Activated CD4-positive, alpha-beta T cell treated with anti-CD3 and anti-CD28 coated beads for 36 hours (primary cell): Measurements from ENCODE around the gene INO80D. TPM values are rescaled to one million over a fixed set of nuclear protein-coding genes. Genes with fewer than 3 reads are reported as not detected.

ENCODE experiments used
- ATAC-seq: fragments of 200-7000 bp; cut with Tn5 transposase; one replicate; pipeline ENCODE4 v1.10.0; 2021; ENCODE audit warnings: mild to moderate bottlenecking, moderate library complexity
- CTCF ChIA-PET: fragments of 350-600 bp; sonication (Branson Sonifier 250); formaldehyde crosslinking; loops from one replicate; lab custom pipeline; 2021; ENCODE audit warnings: antibody characterized with exemption; lab: Charles Lee
- POLR2A ChIA-PET: fragments of 350-600 bp; sonication (Branson Sonifier 250); formaldehyde crosslinking; loops from one replicate; lab custom pipeline; 2021; ENCODE audit warnings: antibody characterized with exemption, inconsistent platforms; lab: Charles Lee
- DNase-seq: peaks from one replicate; pipeline ENCODE4 v3.0.0-alpha.2; 2020
- H3K27ac Mint-ChIP-seq: one replicate; pipeline ENCODE4 v1.8.0; 2021; ENCODE audit warnings: mixed read lengths
- H3K27me3 Mint-ChIP-seq: one replicate; pipeline ENCODE4 v1.8.0; 2021; ENCODE audit warnings: mixed read lengths
- H3K36me3 Mint-ChIP-seq: one replicate; pipeline ENCODE4 v1.8.0; 2021; ENCODE audit warnings: low read depth, mixed read lengths
- H3K4me1 Mint-ChIP-seq: one replicate; pipeline ENCODE4 v1.8.0; 2021; ENCODE audit warnings: mixed read lengths
- H3K4me3 Mint-ChIP-seq: one replicate; pipeline ENCODE4 v1.8.0; 2021; ENCODE audit warnings: mild to moderate bottlenecking, moderate library complexity, mixed read lengths
- H3K9me3 Mint-ChIP-seq: one replicate; pipeline ENCODE4 v1.8.0; 2021; ENCODE audit warnings: low read depth, mixed read lengths
- intact Hi-C, 2 experiments: fragments of 100-400 bp; cut with DNase I in 1 of 2; cut with micrococcal nuclease in 1 of 2; formaldehyde crosslinking; loops; one replicate each; pipeline versions ENCODE4 v1.14.2 to v1.15.1; 2022 to 2024; cut with DNase I, micrococcal nuclease
- total RNA-seq, 2 experiments: library from RNA; stranded (reverse); gene quantifications; one replicate each; pipeline ENCODE4 v1.2.3, GENCODE V29; 2021

The INO80D gene
- total RNA-seq, 2 experiments from 2014 or later: 17.6 to 18.9 TPM

DNA sequence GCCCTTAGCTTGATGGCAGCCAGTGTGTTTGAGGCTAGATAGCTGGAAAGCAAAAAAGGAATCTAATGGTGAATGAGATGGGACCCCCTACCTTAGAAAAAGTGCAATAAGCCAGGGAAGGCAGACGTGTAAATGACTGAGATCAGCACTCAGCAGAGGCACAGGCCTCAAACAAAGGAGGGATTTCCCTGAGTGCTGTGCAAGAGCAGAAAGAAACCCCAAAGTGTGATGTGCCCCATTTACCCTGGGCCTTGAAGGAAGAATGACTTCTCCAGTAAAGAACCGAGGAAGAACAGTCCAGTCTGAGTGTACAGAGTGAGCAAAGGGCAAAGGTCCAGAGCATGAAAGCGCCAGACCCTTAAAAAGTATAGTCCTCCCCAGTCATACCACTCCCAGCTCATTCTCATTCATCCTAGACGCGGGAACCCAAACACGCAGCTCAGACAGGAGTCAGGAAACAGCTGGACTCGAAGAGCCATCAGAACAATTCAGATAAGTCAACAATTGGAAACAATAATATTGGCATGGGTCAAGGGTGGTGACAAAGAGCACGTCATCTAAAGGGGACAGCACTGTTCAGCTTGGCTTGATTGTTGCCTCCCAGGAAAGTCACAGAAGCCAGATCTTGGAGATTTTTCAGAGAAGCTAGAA is 121.7 kb downstream of the INO80D start:
- no peak for DNase-seq
- ChIA-PET CTCF (interaction anchor here (0.5 to 2.2 kb wide), 2 partner anchors 16 to 223 kb away, joined by 3 to 8 read pairs; no protein-coding TSS in a partner anchor), POLR2A (no interaction called here)
- no peak overlapping the region for H3K27ac Mint-ChIP-seq
- no peak for ATAC-seq
- peaks cover 5% of the 10 kb centered on the region for H3K27me3 Mint-ChIP-seq
- H3K4me3 Mint-ChIP-seq: no peak overlapping the region
- no peaks in the 10 kb centered on the region for H3K36me3 Mint-ChIP-seq
- intact Hi-C loops: no loop called here
- H3K9me3 Mint-ChIP-seq: no peaks in the 10 kb centered on the region
- H3K4me1 Mint-ChIP-seq: peaks cover 7% of the 10 kb centered on the region

DNA sequence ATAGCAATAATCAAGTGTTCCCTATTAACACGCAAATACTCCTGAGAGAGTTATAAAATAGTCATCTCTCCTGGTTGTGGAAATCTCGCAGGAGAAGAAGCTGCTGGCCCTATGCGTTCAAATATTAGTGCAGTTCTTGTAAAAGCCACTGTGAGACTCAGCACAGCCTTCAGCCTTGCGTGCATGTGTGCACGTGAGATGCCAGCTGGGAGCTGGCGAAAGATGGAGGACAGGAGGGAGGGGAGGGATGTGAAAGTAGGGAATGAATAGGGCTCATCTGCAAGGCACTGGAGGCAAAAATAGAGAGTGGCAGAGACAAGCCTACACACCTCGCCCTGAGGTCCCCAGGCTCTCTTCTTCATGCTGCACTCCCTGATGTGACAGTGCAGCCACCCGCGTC is 126.5 kb downstream of the INO80D start:
- ATAC-seq (no peak), DNase-seq (no peak)
- no peaks in the 10 kb centered on the region for H3K36me3 Mint-ChIP-seq
- ChIA-PET CTCF (no interaction called here), POLR2A (interaction anchor here (0.6 kb wide), 1 partner anchor 13 kb away, joined by 3 read pairs; no protein-coding TSS in a partner anchor)
- intact Hi-C loops: no loop called here
- H3K27ac Mint-ChIP-seq: no peak overlapping the region
- no peak overlapping the region for H3K4me3 Mint-ChIP-seq
- no peaks in the 10 kb centered on the region for H3K9me3 Mint-ChIP-seq
- no peaks in the 10 kb centered on the region for H3K4me1 Mint-ChIP-seq
- peaks cover 2% of the 10 kb centered on the region for H3K27me3 Mint-ChIP-seq

DNA sequence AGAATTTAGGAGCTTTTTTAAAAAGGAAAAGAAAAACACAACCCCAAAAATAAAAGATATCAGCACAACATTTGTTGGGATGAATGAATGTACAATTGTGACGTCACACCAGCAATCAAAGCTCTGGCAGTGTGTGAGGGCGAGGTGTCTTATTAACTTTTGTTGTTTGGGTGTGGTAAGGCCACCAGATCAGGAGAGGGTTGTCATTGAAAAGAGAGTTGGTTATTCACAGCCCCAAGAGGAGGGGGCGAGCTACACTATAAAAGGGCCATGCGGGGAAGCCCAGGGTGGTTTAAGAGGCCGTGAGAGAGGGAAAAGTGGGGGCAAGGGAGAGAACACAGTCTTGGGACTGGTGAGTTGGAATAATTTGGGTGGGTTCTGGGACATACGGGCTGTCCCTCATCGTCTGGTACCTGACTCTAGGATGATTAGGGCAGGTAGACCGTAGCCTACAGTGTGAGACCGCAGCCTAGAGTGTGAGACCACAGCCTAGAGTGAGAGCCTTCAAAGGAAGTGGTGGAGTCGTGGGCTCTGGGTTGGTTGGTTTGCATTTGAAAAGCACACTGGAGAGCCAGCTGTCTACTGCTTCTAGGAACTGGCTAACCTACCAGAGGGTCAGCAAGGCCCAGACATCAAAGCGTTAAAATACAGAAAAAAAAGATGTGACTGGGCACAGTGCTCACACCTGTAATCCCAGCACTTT is 128.4 kb downstream of the INO80D start:
- Mint-ChIP-seq H3K4me3 (no peak overlapping the region), H3K4me1 (no peaks in the 10 kb centered on the region), H3K27me3 (peaks cover 2% of the 10 kb centered on the region), H3K9me3 (peaks cover 4% of the 10 kb centered on the region), H3K27ac (no peak overlapping the region), H3K36me3 (no peaks in the 10 kb centered on the region)
- no peak for DNase-seq
- ChIA-PET CTCF (no interaction called here), POLR2A (no interaction called here)
- ATAC-seq: no peak
- intact Hi-C loops: no loop called here

DNA sequence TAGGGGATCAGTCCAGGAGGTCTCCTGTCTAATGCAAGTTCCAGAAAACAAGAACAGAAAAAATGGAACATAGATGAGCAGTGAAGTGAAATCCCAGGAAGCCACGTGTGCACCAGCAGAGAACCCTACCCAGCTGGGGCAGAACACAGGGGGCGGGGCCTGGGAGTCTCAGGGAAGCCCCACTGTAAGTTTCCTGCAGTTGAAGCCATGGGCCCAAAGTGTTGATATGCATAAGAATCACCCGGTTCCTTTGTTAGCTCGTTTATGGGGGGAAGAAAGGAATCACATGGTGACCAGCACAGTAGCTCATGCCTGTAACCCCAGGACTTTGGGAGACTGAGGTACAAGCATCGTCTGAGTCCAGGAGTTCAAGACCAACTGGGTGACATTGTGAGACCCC is 131.3 kb downstream of the INO80D start:
- no peak overlapping the region for H3K4me3 Mint-ChIP-seq
- intact Hi-C loops: no loop called here
- POLR2A ChIA-PET: no interaction called here
- CTCF ChIA-PET: interaction anchor here (0.6 kb wide), 1 partner anchor 72 kb away, joined by 3 read pairs; no protein-coding TSS in a partner anchor
- H3K9me3 Mint-ChIP-seq: peaks cover 5% of the 10 kb centered on the region
- ATAC-seq: no peak
- H3K27me3 Mint-ChIP-seq: peaks cover 5% of the 10 kb centered on the region
- no peak for DNase-seq
- no peaks in the 10 kb centered on the region for H3K4me1 Mint-ChIP-seq
- no peaks in the 10 kb centered on the region for H3K36me3 Mint-ChIP-seq
- no peak overlapping the region for H3K27ac Mint-ChIP-seq

DNA sequence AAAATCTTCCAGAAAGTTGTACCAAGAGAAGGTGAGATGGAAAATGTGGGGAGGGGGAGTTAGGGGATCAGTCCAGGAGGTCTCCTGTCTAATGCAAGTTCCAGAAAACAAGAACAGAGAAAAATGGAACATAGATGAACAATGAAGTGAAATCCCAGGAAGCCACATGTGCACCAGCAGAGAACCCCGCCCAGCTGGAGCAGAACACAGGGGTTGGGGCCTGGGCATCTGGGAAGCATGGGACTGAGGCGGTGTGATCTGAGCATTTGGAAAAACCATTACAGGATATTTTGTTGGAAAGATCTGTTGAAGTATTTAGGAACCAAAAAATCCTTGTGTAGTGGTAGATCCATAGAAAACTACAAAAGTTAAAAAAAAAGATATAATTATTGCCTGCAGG is 133.7 kb downstream of the INO80D start:
- no peak overlapping the region for H3K4me3 Mint-ChIP-seq
- DNase-seq: no peak
- peaks cover 5% of the 10 kb centered on the region for H3K9me3 Mint-ChIP-seq
- H3K27me3 Mint-ChIP-seq: peaks cover 8% of the 10 kb centered on the region
- H3K27ac Mint-ChIP-seq: no peak overlapping the region
- no peak for ATAC-seq
- H3K4me1 Mint-ChIP-seq: peaks cover 2% of the 10 kb centered on the region
- POLR2A ChIA-PET: no interaction called here
- no peaks in the 10 kb centered on the region for H3K36me3 Mint-ChIP-seq
- intact Hi-C loops: no loop called here
- CTCF ChIA-PET: interaction anchor here (0.7 kb wide), 2 partner anchors 444 to 692 kb away, joined by 3 read pairs; no protein-coding TSS in a partner anchor

DNA sequence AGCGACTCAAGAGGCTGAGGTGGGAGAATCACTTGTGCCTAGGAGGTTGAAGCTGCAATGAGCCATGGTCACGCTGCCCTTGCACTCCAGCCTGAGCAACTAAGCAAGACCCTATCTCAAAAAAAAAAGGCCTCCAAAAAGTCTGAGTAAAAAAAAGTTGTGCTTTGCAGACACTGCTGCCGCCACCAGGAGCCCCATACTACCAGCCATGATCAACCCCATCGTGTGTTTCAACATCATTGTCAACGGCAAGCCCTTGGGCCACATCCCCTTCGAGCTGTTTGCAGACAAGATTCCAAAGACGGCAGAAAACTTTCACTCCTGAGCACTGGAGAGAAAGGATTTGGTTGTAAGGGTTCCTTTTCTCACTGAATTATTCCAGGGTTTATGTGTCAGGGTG is 137.1 kb downstream of the INO80D start:
- no peak for ATAC-seq
- POLR2A ChIA-PET: no interaction called here
- H3K27me3 Mint-ChIP-seq: peaks cover 10% of the 10 kb centered on the region
- intact Hi-C loops: loop anchor here (2.0 to 5.0 kb wide), 4 partner anchors 46 to 1622 kb away; no protein-coding TSS in a partner anchor
- no peak overlapping the region for H3K4me3 Mint-ChIP-seq
- DNase-seq: no peak
- no peak overlapping the region for H3K27ac Mint-ChIP-seq
- peaks cover 2% of the 10 kb centered on the region for H3K4me1 Mint-ChIP-seq
- peaks cover 5% of the 10 kb centered on the region for H3K9me3 Mint-ChIP-seq
- H3K36me3 Mint-ChIP-seq: no peaks in the 10 kb centered on the region
- CTCF ChIA-PET: interaction anchor here (0.7 to 2.8 kb wide), 11 partner anchors 7 to 171 kb away, joined by 3 to 9 read pairs (median 4); no protein-coding TSS in a partner anchor

DNA sequence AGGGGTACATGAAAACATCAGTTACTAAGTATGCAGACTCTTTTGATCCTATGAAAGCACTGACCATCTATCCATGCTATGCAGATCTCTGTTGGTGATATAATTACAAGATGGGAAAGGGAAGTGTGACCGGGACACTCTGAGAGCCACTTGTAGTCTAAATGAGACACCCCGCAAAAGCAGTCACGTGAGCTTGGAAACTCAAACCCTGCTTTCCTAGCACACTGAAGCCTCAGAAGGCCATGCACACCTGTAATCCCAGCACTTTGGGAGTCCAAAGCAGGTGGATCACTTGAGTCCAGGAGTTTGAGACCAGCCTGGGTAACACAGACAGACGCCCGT is 137.5 kb downstream of the INO80D start:
- H3K27ac Mint-ChIP-seq: no peak overlapping the region
- intact Hi-C loops: loop anchor here (2.0 to 5.0 kb wide), 4 partner anchors 46 to 1622 kb away; no protein-coding TSS in a partner anchor
- H3K4me3 Mint-ChIP-seq: no peak overlapping the region
- DNase-seq: no peak
- H3K9me3 Mint-ChIP-seq: peaks cover 5% of the 10 kb centered on the region
- peaks cover 10% of the 10 kb centered on the region for H3K27me3 Mint-ChIP-seq
- H3K36me3 Mint-ChIP-seq: no peaks in the 10 kb centered on the region
- CTCF ChIA-PET: interaction anchor here (0.7 to 2.8 kb wide), 11 partner anchors 8 to 171 kb away, joined by 3 to 9 read pairs (median 4); no protein-coding TSS in a partner anchor
- H3K4me1 Mint-ChIP-seq: peaks cover 2% of the 10 kb centered on the region
- POLR2A ChIA-PET: no interaction called here
- ATAC-seq: no peak

DNA sequence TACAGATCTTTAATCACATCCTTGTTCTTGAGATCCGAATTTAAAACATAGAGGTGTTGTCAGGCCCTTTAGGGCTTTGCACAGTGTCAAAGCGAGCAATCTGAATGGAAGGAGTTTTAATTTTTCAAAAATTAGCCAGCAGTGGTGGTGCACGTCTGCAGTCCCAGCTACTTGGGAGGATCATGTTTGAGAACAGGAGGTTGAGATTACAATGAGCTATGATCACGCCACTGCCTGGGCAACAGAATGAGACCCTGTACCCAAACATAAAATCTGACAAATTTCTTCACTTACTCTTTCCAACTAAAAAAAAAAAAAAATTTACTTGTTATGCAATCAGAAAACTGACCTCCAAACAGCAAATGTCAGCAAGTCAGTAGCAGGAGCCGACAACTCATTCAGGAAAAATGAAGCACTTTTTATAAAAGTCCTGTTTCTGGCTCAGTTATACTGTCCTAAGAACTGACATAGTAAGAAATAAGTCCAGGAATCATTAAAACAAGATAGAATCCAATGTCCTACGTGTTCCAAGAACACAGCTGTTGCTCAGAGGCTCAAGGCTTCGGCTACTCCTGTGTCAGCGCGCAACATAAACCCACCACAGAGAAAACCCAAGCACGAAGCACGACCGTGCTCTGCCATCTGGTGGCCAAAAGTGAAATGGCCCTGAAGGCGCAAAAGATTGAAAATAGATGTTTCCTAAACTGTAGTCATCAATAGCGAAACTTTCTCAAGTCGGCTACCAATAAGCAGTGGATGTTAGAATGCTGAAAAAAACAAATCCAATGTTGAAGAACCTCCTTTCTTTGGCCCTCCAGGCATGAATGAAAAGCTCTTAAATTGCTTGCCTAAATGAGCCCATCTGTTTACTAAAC is 138.1 kb downstream of the INO80D start:
- Mint-ChIP-seq H3K9me3 (peaks cover 4% of the 10 kb centered on the region), H3K27ac (no peak overlapping the region)
- intact Hi-C loops: loop anchor here (2.0 to 5.0 kb wide), 4 partner anchors 45 to 1621 kb away; no protein-coding TSS in a partner anchor

DNA sequence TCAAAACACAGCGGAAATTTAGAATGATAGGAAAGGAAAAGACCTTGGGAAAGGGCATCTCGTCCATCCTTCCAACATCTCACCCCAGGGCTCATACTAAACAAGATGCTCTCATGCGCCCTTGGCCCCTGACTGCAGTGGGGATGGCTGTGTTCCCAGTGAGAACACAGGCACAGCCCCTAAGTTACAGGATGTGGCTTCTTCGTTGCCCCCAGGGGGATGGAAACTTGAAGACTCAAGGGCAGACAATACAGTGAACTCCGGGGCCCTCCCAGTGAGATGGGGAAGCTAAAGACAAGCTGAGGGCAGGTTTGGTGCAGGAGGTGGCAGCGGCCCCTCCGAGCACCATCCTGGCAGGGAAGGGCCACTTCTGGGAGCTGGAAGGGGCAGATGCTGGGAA is 139.7 kb downstream of the INO80D start:
- intact Hi-C loops: loop anchor here (5.0 kb wide), 2 partner anchors 179 to 1619 kb away; no protein-coding TSS in a partner anchor
- H3K27ac Mint-ChIP-seq: no peak overlapping the region
- H3K4me3 Mint-ChIP-seq: no peak overlapping the region
- peaks cover 2% of the 10 kb centered on the region for H3K4me1 Mint-ChIP-seq
- H3K36me3 Mint-ChIP-seq: no peaks in the 10 kb centered on the region
- ChIA-PET CTCF (interaction anchor here (2.2 to 2.8 kb wide), 2 partner anchors 12 to 20 kb away, joined by 8 to 9 read pairs; no protein-coding TSS in a partner anchor), POLR2A (no interaction called here)
- H3K9me3 Mint-ChIP-seq: no peaks in the 10 kb centered on the region
- no peak for ATAC-seq
- H3K27me3 Mint-ChIP-seq: peaks cover 7% of the 10 kb centered on the region
- DNase-seq: no peak

More for the DNA sequence above, 138.1 kb downstream of the INO80D start:
- CTCF ChIA-PET: interaction anchor here (0.5 to 2.8 kb wide), 12 partner anchors 8 to 170 kb away, joined by 3 to 9 read pairs (median 3); no protein-coding TSS in a partner anchor
- ATAC-seq: peak; percentile 77
- peak; percentile 76 for DNase-seq
- no peaks in the 10 kb centered on the region for H3K36me3 Mint-ChIP-seq
- H3K27me3 Mint-ChIP-seq: peaks cover 10% of the 10 kb centered on the region
- POLR2A ChIA-PET: no interaction called here
- H3K4me1 Mint-ChIP-seq: peaks cover 2% of the 10 kb centered on the region
- no peak overlapping the region for H3K4me3 Mint-ChIP-seq
